HG03521 (cell line): ENCODE data around the gene TP53I3.
A peak's percentile ranks its signal among the peaks of the same experiment; 100 is the strongest.
"Not testable (repeated sequence)": the region's sequence is repeated elsewhere in the genome, so short reads cannot be mapped to it uniquely, and the experiment has no call there.

ENCODE experiments used
- ATAC-seq: cut with Tn5 transposase; IDR thresholded peaks from one replicate; pipeline ENCODE4 v1.9.1; 2021; ENCODE audit warnings: mild to moderate bottlenecking, moderate library complexity; ENCODE audit not compliant: unreplicated experiment

TP53I3 gene

DNA sequence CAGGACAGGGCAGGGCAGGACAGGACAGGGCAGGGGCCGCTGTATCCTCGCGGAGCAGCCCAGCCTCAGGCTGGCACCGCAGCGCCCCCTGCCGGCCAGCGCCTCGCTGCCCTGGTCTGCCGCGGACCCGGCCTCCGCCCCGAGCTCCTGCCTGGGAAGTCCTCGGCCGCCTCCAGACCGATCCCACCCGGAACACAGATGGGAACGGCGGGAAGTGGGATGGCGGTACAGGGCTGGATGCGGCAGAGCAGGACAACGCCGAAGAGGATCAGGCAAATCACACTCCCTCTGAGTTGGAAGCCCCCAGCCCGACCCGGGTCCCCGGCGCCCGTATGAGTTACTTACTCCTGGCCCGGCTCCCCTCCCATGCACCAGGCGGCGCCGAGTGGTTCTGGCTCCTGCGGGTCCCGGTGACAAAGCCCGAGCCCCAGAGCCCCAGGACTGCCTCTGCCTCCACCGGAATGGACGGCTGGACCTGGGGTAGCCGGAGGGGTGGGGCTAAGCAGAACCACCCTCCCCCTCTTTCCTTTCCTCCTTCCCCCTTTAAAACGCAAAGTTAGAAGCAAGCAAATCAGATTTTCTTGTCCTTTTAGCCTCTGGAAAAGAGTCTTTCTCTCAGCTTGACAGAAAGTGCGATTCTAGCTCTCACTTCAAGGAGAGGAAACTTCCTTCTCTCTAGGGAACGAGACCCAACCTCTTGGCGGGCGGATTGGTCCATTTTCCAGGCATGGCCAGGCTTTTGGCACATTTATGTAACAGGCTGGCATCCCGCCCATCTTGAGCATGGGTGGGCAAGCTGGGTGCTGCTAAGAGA, at the start of gene TP53I3:
TP53I3 (minus strand) TSS at position 449 of the 814 bp plus-strand sequence. CDS start 508 bp downstream, outside the sequence.
- peak; percentile 69 for ATAC-seq

DNA sequence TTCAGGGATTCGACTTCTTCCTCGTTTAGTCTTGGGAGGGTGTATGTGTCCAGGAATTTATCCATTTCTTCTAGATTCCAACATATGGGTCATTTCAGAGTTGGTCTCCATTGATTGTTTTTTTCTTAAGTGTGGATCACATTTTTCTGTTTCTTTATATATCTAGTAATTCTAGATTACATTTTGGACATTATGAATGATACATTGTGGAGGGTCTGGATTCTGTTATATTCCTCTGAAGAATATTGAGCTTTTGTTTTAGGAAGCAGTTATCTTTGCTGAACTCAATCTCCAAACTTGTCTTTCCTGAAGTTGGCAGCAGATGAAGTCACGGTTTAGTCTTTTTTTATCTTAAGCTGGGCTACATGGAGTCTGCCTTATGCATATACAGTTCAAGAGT, 47.9 kb upstream of the TP53I3 start:
- no peak for ATAC-seq

GRCh38 chr2:24125956-24126355, 41.3 kb upstream of the TP53I3 start:
- ATAC-seq = no peak

DNA sequence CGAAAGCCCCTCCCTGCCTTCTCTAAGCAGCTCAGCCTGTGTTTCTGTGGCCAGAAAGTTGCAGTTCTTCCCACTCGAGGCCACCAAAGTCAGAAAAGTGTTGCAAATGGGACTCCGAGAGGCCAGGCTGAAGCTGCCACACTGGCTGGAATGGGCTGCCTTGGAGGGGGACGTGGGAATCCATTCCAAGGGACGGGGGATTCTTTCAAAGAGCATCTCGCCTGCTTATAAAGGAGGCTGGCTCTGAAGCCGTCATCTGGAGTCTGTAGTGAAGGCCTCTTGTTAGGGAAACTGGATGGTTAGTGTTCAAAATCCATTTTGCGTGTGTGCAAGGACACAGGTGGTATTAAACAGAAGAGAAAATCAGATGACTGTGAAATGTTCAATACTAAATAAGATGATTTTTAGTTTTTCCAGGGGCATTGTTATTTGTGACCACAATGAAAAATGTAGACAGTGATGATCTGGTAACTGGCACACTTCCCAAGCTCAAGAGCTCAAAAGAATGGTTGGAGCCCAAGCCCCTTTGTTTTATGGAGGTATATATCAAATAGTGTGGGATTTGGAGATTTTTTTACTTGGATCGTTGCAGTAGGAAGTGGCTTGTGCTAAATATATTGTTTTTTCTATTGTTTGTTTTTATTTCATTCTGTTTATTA, 39.4 kb upstream of the TP53I3 start:
- ATAC-seq = peak; percentile 5

DNA sequence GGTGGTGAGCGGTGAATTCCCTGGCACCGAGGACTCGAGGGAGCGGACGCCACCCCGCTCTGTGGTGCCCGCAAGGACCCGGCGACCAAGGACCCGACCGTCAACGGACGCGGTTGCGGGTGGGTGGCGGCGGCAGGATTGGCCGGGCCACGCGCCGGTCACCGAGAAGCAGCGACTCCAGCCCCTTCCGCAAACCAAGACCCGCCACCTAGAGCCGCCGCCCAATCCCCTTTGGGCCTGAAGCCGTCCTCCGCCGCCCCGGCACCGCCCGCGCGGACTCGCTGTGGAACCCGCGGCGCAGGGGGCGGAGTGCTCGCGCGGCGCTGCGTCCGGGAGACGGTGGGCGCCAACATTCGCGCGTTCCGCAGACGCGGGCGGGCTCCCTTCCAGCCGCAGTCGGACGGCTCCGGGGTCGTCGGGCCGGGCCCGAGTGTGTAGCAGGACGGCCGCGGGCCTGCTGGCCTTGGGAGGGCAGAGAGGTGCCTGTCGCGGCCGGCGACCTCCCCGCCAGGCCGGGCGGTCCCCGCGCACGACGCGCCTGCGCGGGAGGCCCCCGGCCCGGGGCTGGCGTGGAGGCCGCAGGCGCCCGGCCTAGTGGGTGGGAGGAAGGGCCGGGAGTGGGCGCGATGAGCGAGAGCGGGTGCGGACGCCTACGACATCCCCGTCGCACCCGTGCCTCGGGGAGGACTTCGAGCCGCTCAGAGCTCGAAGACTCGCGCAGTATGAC, 38.7 kb upstream of the TP53I3 start, which contains the start of the genes FAM228B and PFN4:
FAM228B (plus strand) TSS at position 275 of the 727 bp plus-strand sequence. CDS start 893 bp downstream, outside the sequence.
PFN4 (minus strand) TSS at position 140 of the 727 bp plus-strand sequence. CDS start 799 bp downstream, outside the sequence.
- ATAC-seq = peak; percentile 87

DNA sequence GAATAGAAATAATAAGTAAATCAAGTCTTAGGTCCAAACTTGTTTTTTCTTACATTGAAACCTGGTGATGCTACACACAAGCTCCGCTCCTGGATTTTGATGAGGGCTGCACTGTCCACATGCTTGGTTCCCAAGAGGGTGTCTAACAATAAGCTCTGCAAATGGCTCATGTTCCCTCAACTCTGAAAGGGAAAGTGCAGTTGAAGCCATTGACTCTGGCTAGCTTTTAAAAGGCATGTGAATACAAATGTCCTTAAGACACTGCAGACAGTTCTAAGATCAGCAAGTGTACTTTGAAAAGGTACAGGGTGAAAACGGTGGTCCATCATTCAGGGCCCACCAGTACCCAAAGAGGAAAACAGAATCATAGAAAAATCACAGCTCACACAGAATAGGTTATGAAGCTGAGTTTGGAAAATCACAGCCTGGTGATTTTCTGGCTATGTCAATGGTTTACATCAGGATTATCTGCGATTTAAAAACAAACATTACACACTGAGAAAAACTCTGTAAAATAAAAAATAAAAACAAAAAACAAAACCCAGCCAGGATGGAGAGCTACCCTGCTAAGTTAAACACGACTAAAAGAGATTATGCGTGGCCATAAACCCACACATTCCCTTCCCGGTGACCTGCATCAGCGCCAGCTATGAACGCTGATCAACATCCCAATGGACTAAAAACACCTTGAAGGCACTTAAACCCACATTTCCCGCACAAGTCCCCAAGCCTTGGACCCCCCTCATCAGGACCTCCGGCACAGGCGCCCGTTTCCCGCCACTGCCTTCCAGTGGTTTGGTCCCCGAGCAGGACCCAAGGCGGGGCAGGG, 37.9 kb upstream of the TP53I3 start:
- ATAC-seq = no peak

- ATAC-seq = no peak
Observed at GRCh38 chr2:24121469-24121868, 36.8 kb upstream of the TP53I3 start.

DNA sequence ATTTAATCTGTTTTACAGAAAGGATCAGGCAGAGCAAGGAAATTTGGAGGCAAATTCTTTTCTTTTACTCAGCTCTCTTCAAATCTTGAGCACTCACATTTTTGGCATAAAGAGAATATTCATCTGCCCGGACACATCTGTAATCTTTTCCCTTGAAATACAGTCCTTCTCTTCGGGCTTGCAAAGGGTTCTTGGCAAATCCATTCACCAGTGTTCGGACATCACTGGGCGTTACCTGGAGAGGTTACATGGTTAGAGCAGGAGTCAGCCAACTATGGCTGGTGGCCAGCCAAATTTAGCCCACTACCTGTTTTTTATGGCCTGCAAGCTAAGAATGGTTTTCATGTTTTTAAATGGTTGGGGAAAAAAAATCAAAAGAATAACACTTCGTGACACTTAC, 36.4 kb upstream of the TP53I3 start:
- ATAC-seq = no peak

DNA sequence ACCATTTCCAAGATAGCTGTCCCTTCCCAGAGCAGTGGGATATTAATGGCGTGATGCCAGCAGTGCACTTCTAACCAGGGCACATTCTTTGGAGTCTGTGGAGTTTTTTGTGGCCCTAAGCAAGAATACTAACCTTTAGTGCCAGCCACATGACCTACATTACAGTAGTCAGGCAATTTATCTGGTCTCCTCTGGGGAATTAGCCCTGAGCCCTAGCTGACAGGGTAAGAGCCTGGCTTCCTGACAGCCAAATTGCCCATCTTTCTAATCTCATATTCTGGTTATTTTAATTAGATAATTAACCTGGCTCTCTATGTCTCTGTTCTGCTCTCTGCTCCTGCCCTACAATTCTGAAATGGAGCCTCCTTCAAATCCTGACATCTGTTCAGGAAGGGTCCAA, 33.3 kb upstream of the TP53I3 start:
- ATAC-seq = no peak

DNA sequence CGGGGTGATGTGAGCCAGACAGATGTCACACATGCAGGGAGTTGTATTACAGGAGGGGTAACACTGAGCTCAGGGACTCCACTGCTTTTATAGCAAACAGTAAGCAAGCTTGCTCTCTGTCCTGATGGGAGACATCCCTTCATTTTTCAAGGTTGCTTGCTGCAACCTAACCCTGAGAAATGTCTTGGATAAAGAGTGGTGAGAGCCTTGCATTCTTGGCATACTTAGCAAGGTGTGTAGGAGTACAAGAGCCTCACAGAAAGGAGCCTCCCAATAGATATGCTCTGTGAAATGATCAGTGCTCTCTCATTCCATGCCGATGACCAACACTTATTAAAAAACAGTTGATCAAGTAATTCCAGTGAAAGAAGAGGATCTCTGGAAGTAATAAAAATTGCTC, 30.4 kb upstream of the TP53I3 start:
- no peak for ATAC-seq

DNA sequence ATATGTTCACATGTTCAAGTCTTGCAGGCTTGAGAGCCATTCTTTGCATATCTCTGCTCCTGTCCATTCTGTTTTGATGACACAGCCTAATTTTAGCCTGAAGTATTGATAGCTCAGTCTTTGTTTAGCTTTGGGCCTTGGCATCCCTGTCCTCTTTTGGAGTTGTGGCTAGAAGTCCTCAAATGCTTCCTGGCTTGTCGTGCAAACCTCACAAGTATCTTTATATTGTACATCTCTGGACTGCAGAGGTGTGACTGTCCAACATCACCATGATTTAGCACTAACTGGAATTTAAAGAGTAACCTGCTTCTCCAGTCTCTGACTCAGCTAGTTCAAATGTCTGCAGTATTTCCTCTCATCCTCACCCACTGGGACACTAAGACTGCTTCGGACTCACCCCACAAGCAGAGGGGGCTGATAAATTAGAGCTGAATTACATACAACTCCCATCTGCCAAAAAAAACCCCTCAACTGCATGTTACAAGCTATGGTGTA, 26.8 kb upstream of the TP53I3 start:
- ATAC-seq = no peak

GRCh38 chr2:24110660-24111303, 26.1 kb upstream of the TP53I3 start:
- ATAC-seq = no peak

DNA sequence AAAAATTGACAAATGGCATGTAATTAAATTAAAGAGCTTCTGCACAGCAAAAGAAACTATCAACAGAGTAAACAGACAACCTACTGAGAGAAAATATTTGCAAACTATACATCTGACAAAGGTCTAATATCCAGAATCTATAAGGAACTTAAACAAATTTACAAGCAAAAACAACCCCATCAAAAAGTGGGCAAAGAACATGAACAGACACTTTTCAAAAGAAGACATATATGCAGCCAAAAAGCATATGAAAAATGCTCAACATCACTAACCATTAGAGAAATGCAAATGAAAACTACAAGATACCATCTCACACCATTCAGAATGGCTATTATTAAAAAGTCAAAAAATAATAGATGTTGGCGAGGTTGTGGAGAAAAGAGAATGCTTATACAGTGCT, 24.8 kb upstream of the TP53I3 start:
- ATAC-seq = not testable (repeated sequence)

DNA sequence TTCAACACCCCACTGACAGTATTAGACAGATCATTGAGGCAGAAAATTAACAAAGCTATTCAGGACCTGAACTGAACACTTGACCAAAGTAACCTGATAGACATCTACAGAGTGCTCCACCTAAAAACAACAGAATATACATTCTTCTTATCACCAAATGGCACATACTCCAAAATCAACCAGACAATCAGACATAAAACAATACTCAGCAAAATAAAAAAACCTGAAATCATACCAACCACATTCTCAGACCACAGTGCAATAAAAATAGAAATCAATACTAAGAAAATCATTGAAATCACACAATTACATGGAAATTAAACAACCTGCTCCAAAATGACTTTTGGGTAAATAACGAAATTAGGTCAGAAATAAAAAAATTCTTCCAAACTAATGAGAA, 22.7 kb upstream of the TP53I3 start:
- no peak for ATAC-seq

- ATAC-seq = no peak
Observed at GRCh38 chr2:24106786-24107185, 22.2 kb upstream of the TP53I3 start.

DNA sequence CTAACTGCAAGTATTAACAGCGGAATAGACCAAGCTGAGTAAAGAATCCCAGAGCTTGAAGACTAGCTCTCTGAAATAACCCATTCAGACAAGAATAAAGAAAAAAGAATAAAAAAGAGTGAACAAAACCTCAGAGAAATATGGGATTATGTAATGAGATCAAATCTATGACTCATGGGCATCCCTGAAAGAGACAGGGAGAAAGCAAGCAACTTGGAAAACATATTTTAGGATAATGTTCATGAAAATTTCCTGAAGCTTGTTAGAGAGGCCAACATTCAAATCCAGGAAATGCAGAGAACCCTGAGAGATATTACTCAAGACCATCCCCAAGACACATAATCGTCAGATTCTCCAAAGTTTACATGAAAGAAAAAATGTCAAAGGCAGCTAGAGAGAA, 21.2 kb upstream of the TP53I3 start:
- ATAC-seq = no peak

- no peak for ATAC-seq
Observed at GRCh38 chr2:24104906-24105305, 20.3 kb upstream of the TP53I3 start.

DNA sequence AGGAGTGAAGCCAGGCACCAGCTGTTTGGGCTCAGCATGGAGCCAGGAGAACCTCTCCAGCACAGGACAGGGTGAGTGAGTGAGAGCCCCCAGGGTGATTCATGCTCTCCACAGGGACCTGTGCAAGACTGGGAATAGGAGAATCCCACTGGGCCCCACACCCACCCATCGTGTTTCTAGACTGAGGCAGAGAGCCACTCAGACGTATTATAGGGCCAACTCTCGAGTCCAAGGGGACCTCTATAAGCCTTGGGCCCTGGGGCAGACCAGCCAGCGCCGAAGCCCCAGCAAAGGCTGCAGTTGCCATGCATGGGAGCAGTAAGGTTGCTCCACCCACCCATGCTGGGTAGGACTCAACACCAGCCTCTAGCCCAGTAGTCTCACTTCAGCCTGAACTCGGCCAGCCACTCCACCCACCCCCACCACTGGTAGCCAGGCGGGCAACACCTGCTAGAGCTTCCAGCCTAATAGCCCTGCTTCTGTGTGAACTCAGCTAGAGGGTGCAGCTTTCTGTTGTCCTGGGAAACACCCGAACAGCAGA, 19.5 kb upstream of the TP53I3 start:
- no peak for ATAC-seq

GRCh38 chr2:24102677-24103076, 18.0 kb upstream of the TP53I3 start:
- no peak for ATAC-seq

GRCh38 chr2:24101992-24102391, 17.4 kb upstream of the TP53I3 start:
- no peak for ATAC-seq
